ENCODE data around the gene KCNE2. TPM values are rescaled to one million over a fixed set of nuclear protein-coding genes. Genes with fewer than 3 reads are reported as not detected.
A peak's percentile ranks its signal among the peaks of the same experiment; 100 is the strongest.

KCNE2 gene
- total RNA-seq, 1 donor from 2014 or later = 0.27 TPM

DNA sequence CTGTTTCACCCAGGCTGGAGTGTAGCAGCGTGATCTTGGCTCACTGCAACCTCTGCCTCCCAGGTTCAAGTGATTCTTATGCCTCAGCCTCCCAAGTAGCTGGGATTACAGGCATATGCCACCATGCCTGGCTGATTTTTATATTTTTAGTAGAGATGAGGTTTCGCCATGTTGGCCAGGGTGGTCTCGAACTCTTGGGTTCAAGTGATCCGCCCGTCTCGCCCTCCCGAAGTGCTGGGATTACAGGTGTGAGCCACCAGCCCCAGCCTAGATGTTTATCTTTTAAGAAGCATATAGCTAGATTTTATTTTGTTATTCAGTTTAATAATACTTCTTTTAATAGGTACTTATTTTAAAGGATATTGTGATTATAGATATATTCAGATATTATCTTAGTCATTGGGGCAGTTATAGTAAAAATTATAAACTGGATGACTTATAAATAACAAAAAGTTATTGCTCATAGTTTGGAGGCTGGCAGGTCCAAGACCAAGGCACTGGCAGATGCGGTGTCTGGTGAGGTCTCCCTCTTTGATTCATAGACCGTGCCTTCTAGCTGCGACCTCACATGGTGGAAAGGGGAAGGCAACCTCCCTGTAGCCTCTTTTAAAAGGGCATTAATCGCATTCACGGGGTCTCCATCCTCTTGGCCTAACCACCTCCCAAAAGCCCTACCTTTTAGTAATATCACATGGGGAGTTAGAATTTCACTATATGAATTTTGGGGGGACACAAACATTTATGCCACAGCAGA is 3.1 kb upstream of the KCNE2 start:
- H3K4me1 Mint-ChIP-seq (ENCODE audit: low read depth, unreplicated experiment) = no peaks in the 10 kb centered on the region
- no peak for FAIRE-seq
- TF ChIP-seq CTCF (IDR thresholded peaks at IDR 0.05; ENCODE audit: insufficient read depth, low read depth, low read length) (no peak), EZH2 (IDR thresholded peaks at IDR 0.05; ENCODE audit: insufficient read depth, low read length) (no peak)
- Histone ChIP-seq H2AFZ (ENCODE audit: low read depth, low read length) (no peak overlapping the region), H3K4me3 (ENCODE audit: insufficient read depth, low read depth, low read length) (no peak overlapping the region), H3K9me3 (ENCODE audit: insufficient read depth, low read depth, low read length) (no peaks in the 10 kb centered on the region), H4K20me1 (ENCODE audit: insufficient read depth, low read length) (no peaks in the 10 kb centered on the region), H3K4me1 (ENCODE audit: insufficient read depth, low read length) (no peaks in the 10 kb centered on the region), H3K36me3 (ENCODE audit: insufficient read depth, low read length) (no peaks in the 10 kb centered on the region), H3K9ac (ENCODE audit: low read length) (no peak overlapping the region), H3K4me2 (ENCODE audit: low read length) (no peak overlapping the region), H3K27me3 (ENCODE audit: insufficient read depth, low read length) (peaks cover 12% of the 10 kb centered on the region), H3K79me2 (ENCODE audit: insufficient read depth, low read length) (no peaks in the 10 kb centered on the region), H3K27ac (ENCODE audit: low read depth, low read length) (no peak overlapping the region)
- peaks cover 2% of the 10 kb centered on the region for H3K9me3 Mint-ChIP-seq (ENCODE audit: unreplicated experiment)
- H3K27me3 Mint-ChIP-seq (ENCODE audit: low read depth, unreplicated experiment) = no peaks in the 10 kb centered on the region
- no peaks in the 10 kb centered on the region for H3K36me3 Mint-ChIP-seq (ENCODE audit: low read depth, unreplicated experiment)
- no peak overlapping the region for H3K27ac Mint-ChIP-seq (ENCODE audit: unreplicated experiment)
- no peak overlapping the region for H3K4me3 Mint-ChIP-seq (ENCODE audit: unreplicated experiment)
- no peak for DNase-seq (ENCODE audit: low read depth)

DNA sequence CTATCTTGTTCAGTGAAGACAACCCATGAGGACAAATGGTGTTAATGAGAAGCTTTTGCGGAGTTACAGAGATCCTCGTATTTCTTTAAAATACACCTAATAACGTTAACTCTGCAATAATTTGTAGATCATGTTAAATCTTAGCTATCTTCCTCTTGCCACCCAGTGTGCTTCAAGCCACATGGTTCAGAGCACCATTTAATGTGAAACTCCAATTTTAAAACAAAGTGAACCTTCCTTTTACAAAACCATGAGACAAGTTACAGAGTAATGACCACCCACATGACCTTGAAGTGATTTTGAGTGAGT is 1.7 kb upstream of the KCNE2 start:
- FAIRE-seq = no peak
- Mint-ChIP-seq H3K4me1 (ENCODE audit: low read depth, unreplicated experiment) (no peaks in the 10 kb centered on the region), H3K36me3 (ENCODE audit: low read depth, unreplicated experiment) (no peaks in the 10 kb centered on the region), H3K27ac (ENCODE audit: unreplicated experiment) (no peak overlapping the region), H3K4me3 (ENCODE audit: unreplicated experiment) (no peak overlapping the region), H3K27me3 (ENCODE audit: low read depth, unreplicated experiment) (no peaks in the 10 kb centered on the region), H3K9me3 (ENCODE audit: unreplicated experiment) (peaks cover 2% of the 10 kb centered on the region)
- Histone ChIP-seq H2AFZ (ENCODE audit: low read depth, low read length) (peak overlapping the region; percentile 53), H3K9me3 (ENCODE audit: insufficient read depth, low read depth, low read length) (no peaks in the 10 kb centered on the region), H3K79me2 (ENCODE audit: insufficient read depth, low read length) (no peaks in the 10 kb centered on the region), H3K4me1 (ENCODE audit: insufficient read depth, low read length) (no peaks in the 10 kb centered on the region), H3K27me3 (ENCODE audit: insufficient read depth, low read length) (peaks cover 12% of the 10 kb centered on the region), H4K20me1 (ENCODE audit: insufficient read depth, low read length) (no peaks in the 10 kb centered on the region), H3K4me2 (ENCODE audit: low read length) (peak overlapping the region; percentile 51), H3K27ac (ENCODE audit: low read depth, low read length) (no peak overlapping the region), H3K4me3 (ENCODE audit: insufficient read depth, low read depth, low read length) (no peak overlapping the region), H3K36me3 (ENCODE audit: insufficient read depth, low read length) (no peaks in the 10 kb centered on the region), H3K9ac (ENCODE audit: low read length) (no peak overlapping the region)
- TF ChIP-seq CTCF (IDR thresholded peaks at IDR 0.05; ENCODE audit: insufficient read depth, low read depth, low read length) (no peak), EZH2 (IDR thresholded peaks at IDR 0.05; ENCODE audit: insufficient read depth, low read length) (no peak)
- DNase-seq (ENCODE audit: low read depth) = no peak

- Mint-ChIP-seq H3K27me3 (ENCODE audit: low read depth, unreplicated experiment) (no peaks in the 10 kb centered on the region), H3K27ac (ENCODE audit: unreplicated experiment) (no peak overlapping the region), H3K4me3 (ENCODE audit: unreplicated experiment) (no peak overlapping the region), H3K36me3 (ENCODE audit: low read depth, unreplicated experiment) (no peaks in the 10 kb centered on the region), H3K9me3 (ENCODE audit: unreplicated experiment) (peaks cover 2% of the 10 kb centered on the region), H3K4me1 (ENCODE audit: low read depth, unreplicated experiment) (no peaks in the 10 kb centered on the region)
- Histone ChIP-seq H4K20me1 (ENCODE audit: insufficient read depth, low read length) (no peaks in the 10 kb centered on the region), H3K4me1 (ENCODE audit: insufficient read depth, low read length) (no peaks in the 10 kb centered on the region), H3K9me3 (ENCODE audit: insufficient read depth, low read depth, low read length) (no peaks in the 10 kb centered on the region), H3K4me2 (ENCODE audit: low read length) (no peak overlapping the region), H3K79me2 (ENCODE audit: insufficient read depth, low read length) (no peaks in the 10 kb centered on the region), H3K9ac (ENCODE audit: low read length) (no peak overlapping the region), H2AFZ (ENCODE audit: low read depth, low read length) (no peak overlapping the region), H3K27me3 (ENCODE audit: insufficient read depth, low read length) (peaks cover 12% of the 10 kb centered on the region), H3K27ac (ENCODE audit: low read depth, low read length) (no peak overlapping the region), H3K36me3 (ENCODE audit: insufficient read depth, low read length) (no peaks in the 10 kb centered on the region), H3K4me3 (ENCODE audit: insufficient read depth, low read depth, low read length) (no peak overlapping the region)
- DNase-seq (ENCODE audit: low read depth) (no peak), FAIRE-seq (no peak)
- TF ChIP-seq EZH2 (IDR thresholded peaks at IDR 0.05; ENCODE audit: insufficient read depth, low read length) = no peak
Measured at GRCh38 chr21:34362670-34363069, 1.1 kb upstream of the KCNE2 start.

All from astrocyte (in vitro differentiated cells and primary cell).